Upper lobe of left lung (tissue), 4 donors: ENCODE results near the gene PLXND1.

Experiments used
- CTCF ChIP-seq, 6 experiments: fragments of 450-650 bp in 4 of 6; fragments of 200-600 bp in 2 of 6; sonication (generic) in 2 of 6; IDR thresholded peaks; one replicate each; pipeline ENCODE4 v1.5.1; 2016 to 2019; ENCODE audit warnings: antibody characterized with exemption in 6 of 6
- EP300 ChIP-seq, 4 donors: sonication (generic); formaldehyde crosslinking; IDR thresholded peaks; one replicate each; pipeline ENCODE4 v1.5.1; 2017; ENCODE audit warnings: antibody characterized with exemption in 4 of 4, control low read depth in 2 of 4
- POLR2A ChIP-seq, 4 donors: fragments of 450-650 bp; IDR thresholded peaks; one replicate each; pipeline ENCODE4 v1.5.1; 2016 to 2017; ENCODE audit warnings: antibody characterized with exemption in 4 of 4, mild to moderate bottlenecking in 2 of 4
- POLR2AphosphoS5 ChIP-seq, 2 donors: sonication (generic); formaldehyde crosslinking; IDR thresholded peaks; one replicate each; pipeline ENCODE4 v1.5.1; 2017; ENCODE audit warnings: antibody characterized with exemption in 2 of 2

GRCh38 chr3:129598484-129598883 is 8.0 kb downstream of the PLXND1 start:
- no peak for TF ChIP-seq CTCF (IDR thresholded peaks at IDR 0.05)
- no peak for TF ChIP-seq POLR2AphosphoS5 (IDR thresholded peaks at IDR 0.05)
- TF ChIP-seq POLR2A (IDR thresholded peaks at IDR 0.05): no peak
- TF ChIP-seq EP300 (IDR thresholded peaks at IDR 0.05): no peak
